ENCODE results near the gene TACC3.

Gene TACC3

DNA sequence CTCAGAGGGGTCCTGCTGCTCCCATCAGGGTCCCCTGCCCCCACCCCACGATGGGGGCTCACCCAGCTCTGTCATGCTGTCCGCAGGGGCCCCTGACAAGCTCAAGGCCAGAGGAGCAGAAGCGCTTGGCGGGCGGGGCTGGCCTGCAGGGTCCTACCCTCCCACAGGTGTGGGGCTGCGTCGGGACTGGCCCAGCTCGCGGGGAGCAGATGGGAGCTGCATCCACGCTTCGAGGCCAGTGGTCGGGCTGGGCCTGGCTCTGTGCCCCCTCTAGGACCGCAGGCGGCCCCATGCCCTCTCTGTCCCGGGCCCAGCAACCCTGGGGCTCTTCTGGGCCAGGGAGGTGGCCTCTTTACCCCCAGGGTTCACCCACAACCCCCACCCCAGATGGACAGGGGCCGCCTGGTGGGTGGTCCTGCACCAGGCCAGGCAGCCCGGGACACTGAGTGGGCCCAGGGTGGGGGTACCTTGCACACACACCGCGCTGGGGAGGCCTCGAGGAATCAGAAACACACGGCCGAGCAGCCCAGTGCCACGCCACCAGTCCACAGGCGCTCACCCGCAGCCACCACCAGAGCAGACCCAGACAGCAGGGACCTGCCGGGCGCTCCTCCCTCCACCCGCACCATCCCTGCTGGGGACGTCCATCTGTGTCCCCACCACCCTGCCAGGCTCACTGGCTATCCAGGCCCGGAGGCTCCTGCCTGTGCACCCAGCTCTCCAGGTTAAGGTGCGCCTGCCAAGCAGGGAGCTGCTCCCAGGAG lies 30.0 kb downstream of the TACC3 start:
- POLR2A ChIA-PET, result no interaction called here
- Histone ChIP-seq H3K4me1 (ENCODE audit: control insufficient read depth, insufficient read depth, low read length) (no peaks in the 10 kb centered on the region), H3K9me3 (ENCODE audit: control insufficient read depth, insufficient read depth, low read depth, low read length) (no peaks in the 10 kb centered on the region), H3K4me3 (ENCODE audit: low read depth, low read length) (no peak overlapping the region), H3K27ac (ENCODE audit: extremely low read depth, low read depth, low read length) (no peak overlapping the region), H3K36me3 (ENCODE audit: control insufficient read depth in 2 of 2, insufficient read depth in 1 of 2, low read length in 2 of 2) (no peaks in the 10 kb centered on the region)
- TF ChIP-seq GLIS2 (tag by site-specific recombination; IDR thresholded peaks at IDR 0.05), result 0 out of 2 replicates have a peak, but pooled peaks have one; percentile 28
- TF ChIP-seq, protein P1, sequence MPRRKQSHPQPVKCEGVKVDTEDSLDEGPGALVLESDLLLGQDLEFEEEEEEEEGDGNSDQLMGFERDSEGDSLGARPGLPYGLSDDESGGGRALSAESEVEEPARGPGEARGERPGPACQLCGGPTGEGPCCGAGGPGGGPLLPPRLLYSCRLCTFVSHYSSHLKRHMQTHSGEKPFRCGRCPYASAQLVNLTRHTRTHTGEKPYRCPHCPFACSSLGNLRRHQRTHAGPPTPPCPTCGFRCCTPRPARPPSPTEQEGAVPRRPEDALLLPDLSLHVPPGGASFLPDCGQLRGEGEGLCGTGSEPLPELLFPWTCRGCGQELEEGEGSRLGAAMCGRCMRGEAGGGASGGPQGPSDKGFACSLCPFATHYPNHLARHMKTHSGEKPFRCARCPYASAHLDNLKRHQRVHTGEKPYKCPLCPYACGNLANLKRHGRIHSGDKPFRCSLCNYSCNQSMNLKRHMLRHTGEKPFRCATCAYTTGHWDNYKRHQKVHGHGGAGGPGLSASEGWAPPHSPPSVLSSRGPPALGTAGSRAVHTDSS (tag by site-specific recombination; IDR thresholded peaks at IDR 0.05), result no peak
- CTCF ChIA-PET, result interaction anchor here (1.2 to 2.1 kb wide), 2 partner anchors 58 to 59 kb away, joined by 6 to 7 read pairs; no protein-coding TSS in a partner anchor

DNA sequence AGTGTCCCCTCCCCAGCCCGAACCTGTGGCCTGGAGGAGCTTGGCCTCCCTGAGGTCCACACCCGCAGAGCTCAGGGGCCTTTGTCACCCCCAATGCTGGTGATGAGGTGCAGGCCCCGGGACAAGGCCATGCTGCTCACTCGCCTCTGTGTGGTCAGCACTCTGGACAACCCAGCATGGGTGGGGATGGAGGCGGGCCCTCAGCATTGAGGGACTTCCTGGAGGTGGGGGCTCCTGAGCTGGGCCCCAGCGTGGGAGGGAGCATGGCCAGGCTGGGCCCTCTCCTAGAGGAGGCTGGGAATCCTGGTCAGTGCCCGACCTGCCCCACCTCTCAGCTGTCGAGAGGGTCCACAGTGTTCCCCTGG lies 30.6 kb downstream of the TACC3 start:
- H3K4me1 ChIP-seq (ENCODE audit: control insufficient read depth, insufficient read depth, low read length), result no peaks in the 10 kb centered on the region
- TF ChIP-seq ZFHX2 (tag by site-specific recombination; conservative IDR thresholded peaks at IDR 0.05) (peak; percentile 15; the same call in 1 of the 2 replicates), SP2 (tag by site-specific recombination; IDR thresholded peaks at IDR 0.05) (peak; percentile 6; the same call in 1 of the 2 replicates)
- TF ChIP-seq, protein P2, sequence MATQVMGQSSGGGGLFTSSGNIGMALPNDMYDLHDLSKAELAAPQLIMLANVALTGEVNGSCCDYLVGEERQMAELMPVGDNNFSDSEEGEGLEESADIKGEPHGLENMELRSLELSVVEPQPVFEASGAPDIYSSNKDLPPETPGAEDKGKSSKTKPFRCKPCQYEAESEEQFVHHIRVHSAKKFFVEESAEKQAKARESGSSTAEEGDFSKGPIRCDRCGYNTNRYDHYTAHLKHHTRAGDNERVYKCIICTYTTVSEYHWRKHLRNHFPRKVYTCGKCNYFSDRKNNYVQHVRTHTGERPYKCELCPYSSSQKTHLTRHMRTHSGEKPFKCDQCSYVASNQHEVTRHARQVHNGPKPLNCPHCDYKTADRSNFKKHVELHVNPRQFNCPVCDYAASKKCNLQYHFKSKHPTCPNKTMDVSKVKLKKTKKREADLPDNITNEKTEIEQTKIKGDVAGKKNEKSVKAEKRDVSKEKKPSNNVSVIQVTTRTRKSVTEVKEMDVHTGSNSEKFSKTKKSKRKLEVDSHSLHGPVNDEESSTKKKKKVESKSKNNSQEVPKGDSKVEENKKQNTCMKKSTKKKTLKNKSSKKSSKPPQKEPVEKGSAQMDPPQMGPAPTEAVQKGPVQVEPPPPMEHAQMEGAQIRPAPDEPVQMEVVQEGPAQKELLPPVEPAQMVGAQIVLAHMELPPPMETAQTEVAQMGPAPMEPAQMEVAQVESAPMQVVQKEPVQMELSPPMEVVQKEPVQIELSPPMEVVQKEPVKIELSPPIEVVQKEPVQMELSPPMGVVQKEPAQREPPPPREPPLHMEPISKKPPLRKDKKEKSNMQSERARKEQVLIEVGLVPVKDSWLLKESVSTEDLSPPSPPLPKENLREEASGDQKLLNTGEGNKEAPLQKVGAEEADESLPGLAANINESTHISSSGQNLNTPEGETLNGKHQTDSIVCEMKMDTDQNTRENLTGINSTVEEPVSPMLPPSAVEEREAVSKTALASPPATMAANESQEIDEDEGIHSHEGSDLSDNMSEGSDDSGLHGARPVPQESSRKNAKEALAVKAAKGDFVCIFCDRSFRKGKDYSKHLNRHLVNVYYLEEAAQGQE (tag by site-specific recombination; IDR thresholded peaks at IDR 0.05), result peak; percentile 61
- TF ChIP-seq, protein P3, sequence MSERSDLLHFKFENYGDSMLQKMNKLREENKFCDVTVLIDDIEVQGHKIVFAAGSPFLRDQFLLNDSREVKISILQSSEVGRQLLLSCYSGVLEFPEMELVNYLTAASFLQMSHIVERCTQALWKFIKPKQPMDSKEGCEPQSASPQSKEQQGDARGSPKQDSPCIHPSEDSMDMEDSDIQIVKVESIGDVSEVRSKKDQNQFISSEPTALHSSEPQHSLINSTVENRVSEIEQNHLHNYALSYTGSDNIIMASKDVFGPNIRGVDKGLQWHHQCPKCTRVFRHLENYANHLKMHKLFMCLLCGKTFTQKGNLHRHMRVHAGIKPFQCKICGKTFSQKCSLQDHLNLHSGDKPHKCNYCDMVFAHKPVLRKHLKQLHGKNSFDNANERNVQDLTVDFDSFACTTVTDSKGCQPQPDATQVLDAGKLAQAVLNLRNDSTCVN (tag by site-specific recombination; optimal IDR thresholded peaks at IDR 0.05), result no peak
- H3K4me3 ChIP-seq (ENCODE audit: low read depth, low read length), result no peak overlapping the region
- no peaks in the 10 kb centered on the region for H3K36me3 ChIP-seq (ENCODE audit: control insufficient read depth in 2 of 2, insufficient read depth in 1 of 2, low read length in 2 of 2)
- H3K27ac ChIP-seq (ENCODE audit: extremely low read depth, low read depth, low read length), result no peak overlapping the region
- ChIA-PET CTCF (interaction anchor here (0.6 to 2.1 kb wide), 3 partner anchors 27 to 59 kb away, joined by 3 to 7 read pairs (median 6); no protein-coding TSS in a partner anchor), POLR2A (no interaction called here)
- H3K9me3 ChIP-seq (ENCODE audit: control insufficient read depth, insufficient read depth, low read depth, low read length), result no peaks in the 10 kb centered on the region

DNA sequence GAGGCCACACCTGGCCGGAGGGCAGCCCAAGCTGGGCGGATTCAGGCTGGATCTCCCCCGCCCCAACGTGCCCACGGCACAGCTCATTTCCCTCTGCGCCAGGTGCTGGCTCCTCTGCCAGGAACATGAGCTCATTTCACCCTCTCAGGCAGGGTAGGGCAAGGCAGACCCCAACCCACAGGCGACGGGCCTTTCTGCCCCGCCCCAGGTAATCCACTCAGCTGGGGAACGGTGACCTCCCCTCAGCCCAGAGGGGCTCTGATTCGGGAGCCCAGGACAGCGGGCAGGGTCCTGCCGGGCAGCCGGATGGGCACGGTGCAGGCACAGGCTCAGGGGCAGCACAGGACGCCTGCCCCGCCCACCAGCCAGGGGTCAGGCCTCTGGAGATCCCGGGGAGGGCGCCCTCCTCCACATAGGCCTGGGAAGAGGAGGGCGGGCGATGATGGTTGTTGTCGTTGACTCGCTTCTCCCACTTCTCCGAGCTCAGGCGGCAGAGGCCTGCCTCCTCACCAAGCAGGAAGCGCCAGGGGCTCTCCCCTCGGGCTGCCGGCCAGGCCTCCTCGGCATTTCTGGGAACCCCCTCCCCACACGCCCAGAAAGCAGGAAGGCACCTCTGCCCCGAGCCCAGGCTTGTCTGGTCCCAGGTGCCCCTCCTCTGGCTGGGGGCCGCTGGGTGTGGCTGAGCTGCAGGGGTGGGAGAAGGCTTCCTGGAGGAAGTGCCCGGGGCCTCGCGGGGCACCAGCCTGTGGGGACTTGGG lies 31.1 kb downstream of the TACC3 start:
- CTCF ChIA-PET, result interaction anchor here (0.5 to 2.1 kb wide), 4 partner anchors 27 to 58 kb away, joined by 3 to 7 read pairs (median 5); no protein-coding TSS in a partner anchor

DNA sequence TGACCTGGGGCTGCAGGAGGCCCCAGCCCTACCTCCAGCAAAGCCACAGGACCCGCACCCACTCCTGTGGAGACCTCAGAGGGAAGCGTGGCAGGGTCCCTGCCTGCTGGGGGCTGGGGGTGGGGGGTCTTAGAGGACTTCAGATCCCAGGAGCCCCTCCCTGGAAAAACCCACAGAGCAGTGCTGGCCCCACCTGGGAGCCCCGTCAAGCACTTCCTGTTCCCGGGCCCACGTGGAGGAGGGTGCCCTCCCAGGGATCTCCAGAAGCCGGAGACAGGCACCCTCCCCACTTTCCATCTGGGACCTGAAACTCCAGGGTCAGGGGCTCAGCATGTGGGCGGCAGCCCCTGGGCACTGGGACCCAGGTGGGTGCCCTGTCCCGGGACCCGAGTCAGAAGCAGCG lies 32.0 kb downstream of the TACC3 start:
- ChIA-PET POLR2A (no interaction called here), CTCF (interaction anchor here (0.5 to 2.1 kb wide), 2 partner anchors 49 to 56 kb away, joined by 4 to 7 read pairs; no protein-coding TSS in a partner anchor)
- no peaks in the 10 kb centered on the region for H3K36me3 ChIP-seq (ENCODE audit: control insufficient read depth in 2 of 2, insufficient read depth in 1 of 2, low read length in 2 of 2)
- H3K4me3 ChIP-seq (ENCODE audit: low read depth, low read length), result no peak overlapping the region
- TF ChIP-seq SP3 (tag by site-specific recombination; IDR thresholded peaks at IDR 0.05), result no peak
- peak; percentile 64 for TF ChIP-seq GLIS1 (tag by site-specific recombination; IDR thresholded peaks at IDR 0.05)
- TF ChIP-seq ZIC2 (tag by site-specific recombination; IDR thresholded peaks at IDR 0.05), result peak; percentile 57
- no peak for TF ChIP-seq GLI4 (tag by site-specific recombination; IDR thresholded peaks at IDR 0.05)
- no peak overlapping the region for H3K27ac ChIP-seq (ENCODE audit: extremely low read depth, low read depth, low read length)
- no peaks in the 10 kb centered on the region for H3K9me3 ChIP-seq (ENCODE audit: control insufficient read depth, insufficient read depth, low read depth, low read length)
- no peaks in the 10 kb centered on the region for H3K4me1 ChIP-seq (ENCODE audit: control insufficient read depth, insufficient read depth, low read length)

More for the DNA sequence above, 31.1 kb downstream of the TACC3 start:
- Histone ChIP-seq H3K27ac (ENCODE audit: extremely low read depth, low read depth, low read length) (no peak overlapping the region), H3K4me3 (ENCODE audit: low read depth, low read length) (no peak overlapping the region), H3K4me1 (ENCODE audit: control insufficient read depth, insufficient read depth, low read length) (no peaks in the 10 kb centered on the region), H3K36me3 (ENCODE audit: control insufficient read depth in 2 of 2, insufficient read depth in 1 of 2, low read length in 2 of 2) (no peaks in the 10 kb centered on the region), H3K9me3 (ENCODE audit: control insufficient read depth, insufficient read depth, low read depth, low read length) (no peaks in the 10 kb centered on the region)
- TF ChIP-seq GLIS2 (tag by site-specific recombination; IDR thresholded peaks at IDR 0.05), result 0 out of 2 replicates have a peak, but pooled peaks have one; percentile 9
- no peak for TF ChIP-seq HOXD13 (CRISPR knock-in tag; IDR thresholded peaks at IDR 0.05; ENCODE audit: borderline replicate concordance)
- peak; percentile 59 for TF ChIP-seq EGR2 (tag by site-specific recombination; IDR thresholded peaks at IDR 0.05; ENCODE audit: low read depth)
- TF ChIP-seq ZFHX2 (tag by site-specific recombination; conservative IDR thresholded peaks at IDR 0.05), result peak; percentile 52
- 0 out of 2 replicates have a peak, but pooled peaks have one; percentile 17 for TF ChIP-seq KLF1 (tag by site-specific recombination; IDR thresholded peaks at IDR 0.05)
- POLR2A ChIA-PET, result no interaction called here

Data from HEK293 (cell line).